B cell (primary cell): ENCODE measurements around the gene SLC49A3.

Source experiments
- CTCF ChIP-seq: fragments of 200-600 bp; IDR thresholded peaks from one replicate; pipeline ENCODE4 v1.8.0; 2022; ENCODE audit warnings: antibody characterized with exemption, mild to moderate bottlenecking
- EZH2 ChIP-seq: IDR thresholded peaks from 2 replicates; pipeline ENCODE4 v1.6.1; 2012; ENCODE audit warnings: borderline replicate concordance, low read depth, mild to moderate bottlenecking, moderate library complexity, low read length; ENCODE audit not compliant: insufficient read depth, poor library complexity, severe bottlenecking

DNA sequence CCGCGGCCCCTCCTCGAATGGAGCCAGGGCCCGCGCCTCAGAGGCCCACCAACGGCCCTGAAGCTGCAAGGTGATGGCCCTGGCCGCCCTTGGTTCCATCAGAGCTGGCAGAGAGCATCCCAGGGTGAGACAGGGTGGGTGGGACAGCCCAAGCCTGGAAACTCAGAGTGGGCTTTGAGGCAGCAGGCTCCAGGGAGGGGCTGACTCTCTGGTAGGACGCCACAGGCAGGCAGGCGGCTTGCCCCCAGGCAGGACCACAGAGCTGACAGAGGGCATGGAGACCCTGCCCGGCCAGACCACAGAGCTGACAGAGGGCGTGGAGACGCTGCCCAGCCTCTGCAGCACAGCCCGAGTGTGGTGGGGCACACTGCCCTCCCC, 9.9 kb downstream of the SLC49A3 start:
- TF ChIP-seq CTCF (no peak), EZH2 (no peak)
